GM21825 (cell line): ENCODE data around the gene MYO5C.

Experiments
- ATAC-seq: cut with Tn5 transposase; IDR thresholded peaks from one replicate; pipeline ENCODE4 v1.9.1; 2021; ENCODE audit warnings: mild to moderate bottlenecking, moderate library complexity; ENCODE audit not compliant: unreplicated experiment

Gene MYO5C

DNA sequence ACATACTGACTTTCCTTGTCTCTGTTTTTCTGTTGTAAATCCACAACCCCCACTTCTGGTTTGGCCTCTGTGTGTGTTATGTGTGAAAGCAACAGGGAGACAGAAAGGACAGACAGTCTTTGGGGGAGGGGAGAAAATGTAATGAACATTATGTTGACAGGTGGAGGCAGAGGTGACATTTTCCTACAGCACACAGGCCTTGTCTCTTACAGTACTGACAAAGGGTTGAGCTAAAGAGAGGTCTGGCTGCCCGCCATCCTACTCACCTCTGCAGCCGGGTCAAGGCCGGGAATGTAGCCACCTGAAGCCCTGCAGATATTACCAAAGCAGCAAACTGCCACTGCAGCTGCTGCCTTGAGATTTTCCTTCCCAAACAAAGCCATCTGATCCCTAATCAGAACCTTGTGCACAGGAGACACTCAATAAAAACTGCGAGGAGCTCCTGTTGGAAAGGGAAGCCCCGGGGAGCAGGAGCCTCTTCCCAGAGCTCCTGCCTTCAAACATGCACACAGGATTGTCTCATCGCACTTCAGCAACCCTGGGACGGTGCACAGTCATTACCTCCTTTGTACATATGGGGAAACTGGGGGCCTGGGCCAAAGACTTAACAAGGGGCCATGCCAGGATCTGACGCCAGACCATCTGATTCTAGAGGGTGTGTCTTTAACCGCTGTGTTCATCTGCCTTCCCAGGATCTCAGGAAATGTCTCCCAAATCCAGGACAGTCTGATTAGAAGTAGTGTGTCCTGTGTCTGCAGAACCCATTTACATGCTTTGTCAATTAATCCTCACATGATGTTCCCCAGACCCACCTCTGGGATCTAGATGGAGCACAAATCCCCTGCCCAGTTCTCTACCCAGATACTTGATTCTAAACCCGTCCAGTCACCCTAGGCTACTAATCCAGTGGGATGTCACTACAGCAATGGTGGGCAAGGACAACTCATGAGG is 14.2 kb downstream of the MYO5C start:
- no peak for ATAC-seq

DNA sequence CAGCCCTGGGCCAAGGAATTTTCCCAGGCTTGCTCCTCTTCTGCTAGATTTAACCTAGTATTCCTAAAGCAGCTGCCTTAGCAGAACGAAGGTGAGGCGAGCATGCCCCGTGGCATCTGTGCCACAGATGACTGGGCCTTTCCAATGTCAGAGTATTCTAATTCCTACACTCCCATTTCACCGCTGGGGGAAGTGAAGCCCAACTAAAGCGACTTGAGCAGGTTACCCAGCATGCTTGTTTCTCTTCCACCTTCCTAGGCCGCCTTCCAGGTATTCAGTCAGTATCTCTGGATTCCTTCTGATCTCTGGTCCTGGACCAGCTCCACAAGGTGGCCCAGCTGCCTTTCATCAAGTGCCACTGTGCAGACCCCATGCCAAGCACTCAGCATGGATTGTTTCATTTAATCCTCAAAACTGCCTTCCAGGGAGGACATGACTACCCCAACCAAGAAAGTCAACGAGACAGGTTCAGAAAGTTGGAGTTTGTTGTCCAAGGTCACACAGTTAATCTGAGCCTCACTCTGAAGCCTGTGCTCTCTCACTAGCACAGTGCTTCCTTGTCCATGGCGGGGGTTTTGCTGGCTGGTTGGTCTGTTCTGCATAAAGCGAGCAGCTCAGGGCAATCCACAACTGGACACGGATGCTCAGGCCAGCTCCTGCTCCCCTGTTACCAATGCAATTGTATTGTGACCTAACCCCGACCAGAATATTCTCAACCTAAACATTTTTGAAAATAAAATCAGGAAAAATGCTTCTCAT is 15.1 kb downstream of the MYO5C start:
- ATAC-seq, result no peak

DNA sequence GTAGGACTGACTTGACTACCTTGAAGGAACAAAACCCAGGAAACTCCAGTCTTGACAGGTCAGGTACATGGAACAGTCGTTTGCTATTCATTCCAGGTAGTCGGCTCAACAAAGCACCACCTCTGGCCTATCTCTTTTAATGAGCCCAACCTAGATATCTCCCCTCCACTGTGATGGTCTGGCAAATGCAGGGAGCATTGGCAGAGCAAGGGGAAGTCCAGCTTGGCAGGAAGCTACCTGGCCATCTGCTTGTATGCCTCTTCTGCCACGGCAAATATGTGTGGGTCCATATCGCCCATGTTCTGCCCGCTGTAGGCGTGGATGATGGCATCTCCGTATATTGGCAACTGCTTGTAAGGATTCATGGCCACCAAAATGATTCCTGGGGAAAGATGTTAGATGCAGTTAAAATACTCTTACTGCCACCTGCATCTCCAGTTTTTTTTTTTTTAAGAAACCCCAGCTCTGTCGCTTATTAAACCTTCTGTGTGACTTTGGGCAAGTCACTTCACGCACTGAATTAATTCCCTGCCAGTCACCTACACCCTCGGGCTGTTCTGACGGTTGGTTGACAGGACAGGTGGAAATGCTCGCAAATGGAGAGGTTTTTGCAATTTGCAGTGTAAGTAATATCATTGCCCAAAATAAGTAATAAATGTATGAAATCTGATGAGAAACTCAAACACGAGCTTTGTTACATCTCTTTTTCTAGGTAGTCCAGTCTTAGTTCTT is 16.8 kb downstream of the MYO5C start:
- ATAC-seq, result no peak

GRCh38 chr15:52278135-52278534 is 17.5 kb downstream of the MYO5C start:
- ATAC-seq, result no peak

GRCh38 chr15:52277575-52277974 is 18.0 kb downstream of the MYO5C start:
- no peak for ATAC-seq

DNA sequence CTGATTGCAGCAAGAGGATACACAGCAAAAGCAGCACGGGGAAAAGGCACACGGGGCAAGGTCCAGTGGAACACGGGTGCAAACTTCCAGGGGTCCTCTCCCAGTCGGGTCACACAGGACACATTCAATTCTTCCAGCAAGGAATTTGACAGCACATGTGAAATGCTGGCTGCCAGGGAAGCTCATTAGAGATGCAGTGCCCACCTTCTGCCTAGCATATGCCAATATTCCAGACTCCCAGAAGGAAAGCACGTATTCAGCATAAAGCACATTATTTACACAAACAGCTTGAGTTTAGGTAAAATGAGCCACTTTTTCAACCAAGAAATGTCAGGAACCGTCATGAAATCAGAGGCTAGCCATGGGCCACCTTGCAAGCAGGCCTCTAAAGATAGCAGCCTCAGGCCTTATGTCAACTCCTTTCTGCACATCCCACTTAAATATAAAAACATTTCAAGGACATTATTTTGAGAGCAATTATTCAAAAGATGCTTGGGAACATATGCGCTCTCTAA is 19.3 kb downstream of the MYO5C start:
- no peak for ATAC-seq

GRCh38 chr15:52263563-52264282 is 31.9 kb downstream of the MYO5C start:
- ATAC-seq, result no peak

DNA sequence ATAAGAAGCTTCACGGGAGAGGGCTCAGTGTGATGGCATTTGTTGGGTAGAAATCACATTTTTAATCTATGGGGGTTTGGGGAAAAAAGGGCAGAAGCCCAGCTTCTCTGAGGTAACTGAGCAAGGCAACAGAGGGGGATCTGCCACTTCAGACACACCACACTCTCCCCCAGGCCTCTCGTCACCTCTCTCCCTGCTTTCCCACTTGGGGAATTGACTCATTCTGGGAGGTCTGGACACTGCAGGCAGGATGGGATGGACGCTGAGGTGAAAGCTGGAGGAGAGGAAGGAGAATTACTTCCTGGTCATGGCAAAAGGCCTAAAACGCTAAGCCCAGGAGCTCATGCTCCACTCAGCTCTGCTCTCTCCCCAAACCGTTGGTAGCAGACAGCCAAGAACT is 33.2 kb downstream of the MYO5C start:
- ATAC-seq, result no peak

- ATAC-seq, result peak; percentile 96
Measured at GRCh38 chr15:52261498-52262242, 33.9 kb downstream of the MYO5C start.

DNA sequence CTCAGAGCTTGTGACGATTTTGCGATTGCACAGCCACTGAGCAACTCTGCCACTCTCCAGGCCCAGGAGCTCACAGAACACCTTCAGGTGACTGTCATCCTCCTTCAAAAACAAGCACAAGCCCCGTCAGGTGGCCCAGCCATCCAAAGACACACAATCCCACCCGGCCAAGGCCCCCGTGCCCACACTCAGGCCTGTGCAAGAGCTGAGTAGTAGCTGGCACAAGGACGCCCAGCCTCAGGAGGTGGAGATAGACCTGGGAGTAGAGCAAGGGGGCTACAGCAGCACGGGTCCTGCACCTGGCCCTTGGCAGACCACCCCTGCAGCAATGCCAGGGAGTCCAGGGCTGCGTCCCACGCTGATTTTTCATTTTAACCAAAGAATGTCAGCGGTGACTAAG is 34.6 kb downstream of the MYO5C start:
- ATAC-seq, result no peak

DNA sequence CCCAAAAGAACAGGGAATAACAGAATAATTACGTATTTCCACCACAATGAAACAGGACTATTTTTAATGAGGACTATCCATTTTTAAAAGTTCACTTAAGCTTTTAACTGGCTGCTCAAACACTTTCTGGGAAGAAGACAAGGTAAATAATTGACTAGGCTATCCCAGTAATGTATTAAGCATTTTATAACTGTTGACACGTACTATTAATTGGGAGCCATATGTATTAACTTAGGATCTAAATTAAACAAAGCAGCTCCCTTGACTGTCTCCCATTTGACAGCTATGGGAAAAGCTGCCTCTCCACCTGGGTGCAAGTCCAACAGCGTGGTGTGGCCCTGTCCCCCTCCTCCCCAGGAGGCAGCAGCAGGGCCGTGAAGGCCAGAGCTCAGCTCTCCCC is 36.1 kb downstream of the MYO5C start:
- no peak for ATAC-seq

DNA sequence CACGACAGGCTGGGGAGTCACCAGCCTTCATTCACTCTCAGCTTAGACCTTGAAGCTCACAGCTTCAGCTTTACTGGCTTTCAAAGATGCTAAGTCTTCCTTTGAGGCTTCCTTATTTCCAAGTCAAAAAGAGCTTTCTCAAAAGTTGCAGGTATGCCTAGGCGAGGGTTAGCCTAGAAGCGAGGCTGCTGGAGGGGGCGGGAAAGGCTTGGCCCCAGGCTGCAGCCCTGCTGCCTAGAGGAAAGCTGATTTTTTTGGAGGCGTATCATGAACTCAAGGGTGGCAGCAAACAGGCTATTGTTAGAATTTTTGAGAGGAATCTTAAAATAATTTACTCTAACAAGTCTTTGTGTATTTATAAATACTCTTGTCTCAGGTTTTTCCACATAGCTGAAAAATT is 37.1 kb downstream of the MYO5C start:
- no peak for ATAC-seq

- no peak for ATAC-seq
Measured at GRCh38 chr15:52257734-52258062, 37.9 kb downstream of the MYO5C start.

DNA sequence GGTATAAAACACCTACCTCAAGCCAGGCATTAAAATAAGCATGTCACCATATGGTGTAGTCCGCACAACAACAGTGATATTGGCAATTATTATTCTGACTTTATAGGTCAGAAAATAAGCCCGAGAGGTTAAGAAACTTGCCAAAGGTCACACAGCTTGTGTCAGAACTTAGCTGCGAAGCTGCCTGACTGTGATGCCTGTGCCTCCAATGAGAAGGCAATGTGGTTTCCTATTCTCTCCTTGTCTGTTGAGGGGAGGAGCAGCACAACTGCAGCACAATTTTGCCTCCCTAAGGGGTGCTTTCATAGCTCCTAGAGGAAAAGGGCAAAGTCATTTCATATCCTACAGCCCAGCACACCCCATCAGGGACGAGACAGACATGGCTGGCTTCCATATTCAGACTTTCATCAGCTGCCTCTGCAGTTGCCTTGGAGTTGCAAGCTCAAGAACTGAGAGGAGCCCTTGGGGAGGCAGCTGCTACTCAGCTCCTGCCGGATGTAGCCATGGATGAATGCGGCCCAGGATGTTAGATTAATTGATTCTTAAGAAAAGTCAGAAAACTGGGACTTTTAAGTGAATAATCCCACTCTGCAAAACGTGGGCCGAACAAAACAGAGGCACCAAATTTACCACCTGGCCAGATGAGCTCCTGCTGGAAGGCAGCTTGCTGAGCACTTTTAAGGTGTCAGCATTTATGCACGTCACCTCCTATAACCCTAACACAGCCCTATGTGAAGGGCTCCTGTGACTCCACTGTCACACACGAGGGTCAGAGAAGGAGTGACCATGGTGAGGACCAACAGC is 38.5 kb downstream of the MYO5C start:
- no peak for ATAC-seq

GRCh38 chr15:52256366-52256765 is 39.2 kb downstream of the MYO5C start:
- ATAC-seq, result no peak

DNA sequence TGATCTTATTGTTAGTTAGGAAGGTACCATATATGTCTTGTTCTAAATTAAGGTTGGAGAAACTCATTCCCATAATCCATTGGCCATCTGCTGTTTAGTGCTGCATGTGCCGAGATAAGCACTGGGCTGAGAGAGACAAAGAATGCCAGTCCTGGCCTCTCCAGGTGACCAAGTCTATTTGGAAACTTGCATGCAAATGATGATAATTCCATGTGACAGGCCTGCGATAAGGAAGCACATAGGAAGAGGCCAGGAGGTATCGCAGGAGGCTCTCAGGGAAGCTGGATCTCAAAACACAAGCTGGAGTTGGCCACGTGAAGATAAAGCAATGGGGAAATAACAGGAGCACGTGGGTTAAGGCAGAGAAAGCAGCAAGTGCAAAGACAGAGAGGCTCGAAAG is 39.7 kb downstream of the MYO5C start:
- no peak for ATAC-seq

GRCh38 chr15:52255008-52255407 is 40.6 kb downstream of the MYO5C start:
- no peak for ATAC-seq

DNA sequence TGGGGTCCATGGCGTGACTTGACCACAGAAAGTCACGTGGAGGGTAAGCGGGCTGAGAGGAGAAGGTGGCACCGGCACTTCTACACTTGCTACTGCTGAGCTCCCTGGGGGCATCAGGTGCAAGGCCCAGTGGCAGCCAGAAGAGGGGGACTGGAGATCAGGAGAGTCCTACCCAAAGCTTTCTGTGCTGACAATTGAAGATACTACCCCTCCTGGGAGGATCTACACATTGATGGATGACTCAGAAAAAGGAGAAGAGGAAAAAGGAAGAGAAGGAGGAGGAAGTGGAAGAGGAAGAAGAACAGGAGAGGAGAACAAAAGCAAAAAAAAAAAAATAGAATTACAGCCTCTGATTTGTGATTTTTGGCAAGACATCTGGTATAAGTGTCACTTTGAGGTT is 41.2 kb downstream of the MYO5C start:
- no peak for ATAC-seq

DNA sequence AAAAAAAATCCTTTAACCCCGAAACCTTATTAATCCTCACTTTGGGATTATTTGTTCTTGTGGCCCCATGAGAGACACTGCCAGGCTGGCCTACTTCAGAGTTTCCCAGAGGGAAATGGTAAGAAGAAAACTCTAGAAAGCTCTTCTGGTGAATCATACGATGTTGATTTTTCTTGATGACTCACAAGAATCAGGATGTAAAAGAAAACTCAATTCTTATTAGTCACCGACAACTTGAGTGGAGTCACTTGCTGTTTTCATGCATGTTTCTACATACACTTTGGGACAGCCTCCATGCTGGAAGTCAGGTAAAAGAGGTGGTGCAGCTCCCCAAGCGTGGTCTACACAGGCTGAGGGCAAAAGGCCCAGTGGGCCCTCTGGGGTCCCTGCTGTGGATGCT is 42.8 kb downstream of the MYO5C start:
- ATAC-seq, result no peak
